KOPT-K1 (cell line): ENCODE data around the gene PLEK.

Source experiments
- H3K27ac ChIP-seq: fragments of 200-600 bp; sonication (generic); 2 replicates; pipeline ENCODE4 v1.5.1; 2016; ENCODE audit warnings: antibody characterized with exemption, mild to moderate bottlenecking, low read depth, low read length; ENCODE audit not compliant: poor library complexity, severe bottlenecking
- H3K36me3 ChIP-seq: fragments of 200-600 bp; sonication (generic); 2 replicates; pipeline ENCODE4 v1.5.1; 2017; ENCODE audit warnings: antibody characterized with exemption, mild to moderate bottlenecking, low read length, moderate library complexity; ENCODE audit not compliant: insufficient read depth
- H3K9me3 ChIP-seq: fragments of 200-600 bp; sonication (generic); 2 replicates; pipeline ENCODE4 v1.5.1; 2017; ENCODE audit warnings: antibody characterized with exemption, low read length, mild to moderate bottlenecking; ENCODE audit not compliant: insufficient read depth, poor library complexity, severe bottlenecking

Gene PLEK

DNA sequence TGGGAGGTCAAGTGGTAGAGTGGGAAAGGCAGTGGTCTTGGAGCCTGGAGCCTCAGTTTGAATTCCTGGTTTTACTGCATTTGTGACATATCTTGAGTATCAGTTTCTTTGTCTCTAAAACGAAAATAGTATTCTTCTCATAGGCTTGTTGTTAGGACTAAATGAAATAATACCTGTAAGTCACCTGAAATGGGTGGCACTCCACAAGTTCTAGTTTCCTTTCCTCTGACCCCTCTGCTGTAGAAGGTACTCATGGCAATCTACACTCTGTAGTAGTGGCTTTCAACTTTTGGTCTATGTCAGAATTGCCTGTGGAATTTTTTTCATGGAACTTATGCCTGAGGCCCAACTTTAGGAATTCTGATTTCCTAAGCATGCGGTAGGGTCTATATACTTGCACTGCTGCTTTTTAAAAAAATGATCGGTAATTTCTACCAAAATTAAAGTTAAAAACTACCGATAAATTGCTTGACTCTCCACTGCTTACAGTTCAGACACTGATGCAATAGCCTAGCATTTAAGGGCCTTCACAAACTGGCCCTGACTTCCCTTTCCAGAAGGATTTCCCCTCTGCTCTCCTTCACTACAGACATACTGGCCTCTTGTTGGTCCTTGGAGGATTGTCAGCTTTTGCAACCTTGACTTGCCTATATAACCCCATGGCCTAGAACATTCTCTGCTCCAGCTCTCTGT is 47.2 kb downstream of the PLEK start:
- Histone ChIP-seq H3K36me3 (no peaks in the 10 kb centered on the region), H3K27ac (no peak overlapping the region)

DNA sequence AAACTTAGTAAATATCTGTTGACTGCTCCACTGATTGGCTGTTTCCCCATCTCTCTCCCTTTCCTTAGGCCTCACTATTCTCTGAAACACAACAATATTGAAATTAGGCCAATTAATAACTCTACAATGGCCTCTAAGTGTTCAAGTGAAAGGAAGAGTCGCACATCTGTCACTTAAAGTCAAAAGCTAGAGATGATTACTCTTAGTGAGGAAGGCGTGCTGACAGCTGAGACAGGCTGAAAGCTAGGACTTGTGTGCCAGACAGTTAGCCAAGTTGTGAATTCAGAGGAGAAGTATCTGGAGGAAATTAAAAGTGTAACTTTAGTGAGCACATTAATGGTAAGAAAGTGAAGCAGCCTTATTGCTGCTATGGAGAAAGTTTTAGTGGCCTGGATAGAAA is 48.4 kb downstream of the PLEK start:
- no peaks in the 10 kb centered on the region for H3K36me3 ChIP-seq
- no peaks in the 10 kb centered on the region for H3K9me3 ChIP-seq
- no peak overlapping the region for H3K27ac ChIP-seq

More for the DNA sequence above, 47.2 kb downstream of the PLEK start:
- no peaks in the 10 kb centered on the region for H3K9me3 ChIP-seq

DNA sequence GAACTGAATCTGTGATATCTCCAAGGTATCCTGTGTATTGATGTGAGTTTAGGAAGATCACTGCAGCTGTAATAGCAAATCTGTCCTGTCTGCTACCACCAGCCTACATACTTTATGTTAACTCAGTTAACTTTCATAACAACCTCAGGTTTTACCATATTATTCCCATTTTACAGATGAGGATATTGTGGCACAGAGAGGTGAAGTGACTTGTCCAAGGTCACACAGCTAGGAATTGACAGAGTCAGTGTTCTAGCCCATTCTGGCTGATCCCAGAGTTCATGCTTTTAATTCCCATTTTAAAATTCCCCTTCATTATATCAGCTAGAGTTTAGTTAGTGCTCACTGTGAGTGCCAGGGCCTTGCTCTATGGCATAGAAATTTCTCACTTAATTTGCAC is 49.4 kb downstream of the PLEK start:
- no peaks in the 10 kb centered on the region for H3K9me3 ChIP-seq
- H3K27ac ChIP-seq, result no peak overlapping the region
- no peaks in the 10 kb centered on the region for H3K36me3 ChIP-seq

GRCh38 chr2:68414876-68415275 is 49.8 kb downstream of the PLEK start:
- Histone ChIP-seq H3K36me3 (no peaks in the 10 kb centered on the region), H3K27ac (no peak overlapping the region), H3K9me3 (no peaks in the 10 kb centered on the region)

DNA sequence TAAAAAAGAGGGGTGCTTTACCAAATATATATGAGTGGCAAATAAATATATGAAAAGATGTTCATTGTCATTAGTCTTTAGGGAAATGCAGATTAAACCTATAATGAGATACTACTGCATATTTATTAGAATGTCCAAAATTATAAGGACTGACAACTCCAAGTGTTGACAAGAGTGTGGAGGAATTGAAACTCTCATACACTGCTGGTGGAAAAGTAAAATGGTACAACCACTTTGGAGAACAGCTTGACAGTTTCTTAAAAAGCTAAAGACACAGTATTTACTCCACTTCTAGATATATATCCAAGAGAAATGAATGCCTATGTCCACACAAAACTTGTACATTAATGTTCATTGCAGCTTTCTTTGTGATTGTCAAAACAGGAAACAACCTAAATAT is 50.4 kb downstream of the PLEK start:
- no peak overlapping the region for H3K27ac ChIP-seq
- no peaks in the 10 kb centered on the region for H3K9me3 ChIP-seq
- no peaks in the 10 kb centered on the region for H3K36me3 ChIP-seq

- H3K36me3 ChIP-seq, result no peaks in the 10 kb centered on the region
- H3K9me3 ChIP-seq, result no peaks in the 10 kb centered on the region
- no peak overlapping the region for H3K27ac ChIP-seq
Observed at GRCh38 chr2:68416081-68416675, 51.1 kb downstream of the PLEK start.

GRCh38 chr2:68417926-68418325 is 52.8 kb downstream of the PLEK start:
- H3K36me3 ChIP-seq, result no peaks in the 10 kb centered on the region
- no peak overlapping the region for H3K27ac ChIP-seq

GRCh38 chr2:68418419-68418818 is 53.3 kb downstream of the PLEK start:
- H3K27ac ChIP-seq, result no peak overlapping the region
- no peaks in the 10 kb centered on the region for H3K9me3 ChIP-seq
- H3K36me3 ChIP-seq, result no peaks in the 10 kb centered on the region

More at GRCh38 chr2:68417926-68418325, 52.8 kb downstream of the PLEK start:
- no peaks in the 10 kb centered on the region for H3K9me3 ChIP-seq

DNA sequence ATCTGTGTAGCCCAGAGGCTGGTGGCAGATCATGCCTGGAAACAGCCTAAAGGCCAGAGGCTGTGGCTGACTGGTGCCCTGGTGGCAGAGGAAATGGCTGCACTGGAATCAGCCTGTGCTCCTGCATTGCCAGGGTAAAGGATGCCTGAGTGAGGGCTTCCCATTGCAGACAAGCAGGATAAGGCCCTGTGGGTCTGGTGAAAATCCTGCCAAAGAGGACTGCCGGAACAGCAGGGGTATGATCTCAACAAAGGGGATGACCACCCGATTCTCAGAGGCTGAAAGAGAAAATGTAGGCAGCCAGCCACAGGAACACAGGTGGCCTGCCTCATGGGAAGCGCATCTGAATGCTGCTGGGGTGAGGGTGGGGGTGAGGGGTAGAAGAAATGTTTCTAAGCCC is 53.8 kb downstream of the PLEK start:
- H3K36me3 ChIP-seq, result no peaks in the 10 kb centered on the region
- no peak overlapping the region for H3K27ac ChIP-seq
- no peaks in the 10 kb centered on the region for H3K9me3 ChIP-seq

GRCh38 chr2:68420254-68420910 is 55.3 kb downstream of the PLEK start:
- H3K27ac ChIP-seq, result no peak overlapping the region
- H3K36me3 ChIP-seq, result no peaks in the 10 kb centered on the region
- H3K9me3 ChIP-seq, result no peaks in the 10 kb centered on the region

DNA sequence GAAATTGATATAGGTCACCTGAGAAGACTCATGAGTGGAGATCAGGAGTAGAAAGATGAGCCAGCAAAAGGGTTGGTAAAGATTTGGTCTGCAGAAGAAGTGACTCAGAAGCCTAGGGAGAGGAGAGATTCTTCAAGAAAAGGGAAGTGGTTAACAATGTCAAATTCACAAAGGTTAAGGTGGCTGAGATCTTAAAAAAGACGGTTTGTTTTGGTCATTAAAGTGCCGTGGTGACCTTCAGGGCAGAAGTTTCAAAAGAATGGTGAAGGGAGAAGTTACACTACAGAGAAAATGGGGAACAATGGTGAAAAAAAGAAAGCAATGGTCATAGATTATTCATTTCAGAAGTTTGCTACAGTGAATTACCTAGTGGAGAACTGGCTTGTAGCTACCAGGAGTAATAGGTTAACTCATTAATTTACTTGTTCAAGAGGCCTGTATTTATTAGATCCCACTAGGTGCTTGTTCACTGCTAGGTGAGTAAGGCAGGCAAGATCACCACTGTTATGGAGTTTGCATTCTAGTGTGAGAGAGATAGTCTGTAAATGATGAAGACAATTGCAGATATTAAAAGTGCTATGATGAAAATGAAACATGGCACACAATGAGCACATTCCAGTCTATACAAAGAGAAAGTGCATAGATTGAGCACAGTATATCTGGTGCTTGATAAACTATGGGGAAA is 59.0 kb downstream of the PLEK start:
- Histone ChIP-seq H3K9me3 (no peaks in the 10 kb centered on the region), H3K36me3 (no peaks in the 10 kb centered on the region), H3K27ac (no peak overlapping the region)

DNA sequence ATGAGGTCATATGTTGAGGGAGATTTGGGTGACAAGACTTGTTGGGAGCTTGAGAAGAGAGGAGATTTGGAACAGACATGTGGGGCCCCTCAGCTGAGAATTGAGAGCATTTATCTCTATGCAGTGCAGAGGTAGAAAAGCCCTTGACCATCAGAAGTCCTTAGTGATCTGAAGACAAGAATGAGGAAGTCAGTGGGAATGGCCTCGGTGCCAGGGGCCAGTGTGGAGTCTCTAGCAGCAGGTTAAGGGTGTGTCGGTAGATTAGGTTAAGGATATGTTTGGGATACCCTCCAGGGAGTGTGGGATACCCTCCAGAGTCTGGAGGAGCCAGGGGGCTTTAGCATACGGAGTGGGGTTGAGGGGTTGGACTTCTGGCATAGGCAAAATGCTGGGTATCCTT is 60.4 kb downstream of the PLEK start:
- H3K9me3 ChIP-seq, result no peaks in the 10 kb centered on the region
- no peaks in the 10 kb centered on the region for H3K36me3 ChIP-seq
- no peak overlapping the region for H3K27ac ChIP-seq

DNA sequence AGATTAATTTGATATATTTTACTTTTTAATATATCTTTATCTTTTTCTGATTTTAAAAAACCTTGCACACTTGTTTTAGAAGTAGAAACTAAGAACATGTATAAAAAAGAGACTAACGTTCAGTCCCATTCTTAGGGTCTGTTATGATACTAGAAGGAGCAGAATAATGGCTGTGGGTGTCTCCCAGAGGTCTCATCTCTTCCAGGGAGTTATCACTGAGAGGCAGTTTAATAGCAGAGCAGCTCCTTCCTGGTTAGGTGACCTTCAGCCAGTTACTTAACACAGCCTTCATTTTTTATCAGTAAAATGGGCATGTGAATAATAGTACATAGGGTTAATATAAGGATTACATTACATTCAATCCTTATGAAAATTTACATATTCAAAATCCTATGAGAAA is 61.4 kb downstream of the PLEK start:
- H3K27ac ChIP-seq, result no peak overlapping the region

DNA sequence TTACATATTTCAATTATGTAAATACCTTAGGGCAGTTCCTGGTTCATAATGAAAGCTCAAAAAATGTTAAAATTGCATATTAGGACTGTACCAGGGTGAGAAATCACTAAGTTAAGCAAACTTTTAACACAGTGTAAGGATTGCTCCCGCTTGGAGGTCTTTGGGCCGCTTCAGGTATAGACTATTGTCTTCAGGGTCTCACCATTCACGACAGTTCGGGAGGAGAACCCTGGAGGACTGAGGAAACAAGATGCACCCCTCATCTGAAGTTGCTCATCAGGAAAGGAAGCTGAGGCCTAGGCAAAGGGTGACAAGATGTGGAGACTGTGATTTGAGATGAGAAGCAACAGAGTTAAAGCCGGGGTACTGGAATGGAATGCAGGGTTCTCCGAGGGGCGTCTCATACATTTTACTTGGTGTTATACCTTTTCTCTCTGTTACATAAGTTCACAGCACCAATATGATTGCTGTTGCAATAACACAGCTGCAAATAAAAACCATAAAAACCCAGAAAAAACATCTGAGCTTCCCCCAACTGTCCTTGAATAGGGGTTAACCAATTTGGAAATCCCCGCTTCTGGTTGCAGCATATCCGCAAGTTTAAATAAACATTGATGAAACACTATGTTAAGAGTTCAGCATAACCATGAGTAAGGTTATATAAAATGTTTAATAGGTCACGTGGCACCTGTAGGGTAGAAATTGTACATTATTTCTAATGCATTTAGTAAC is 61.9 kb downstream of the PLEK start:
- Histone ChIP-seq H3K36me3 (no peaks in the 10 kb centered on the region), H3K27ac (no peak overlapping the region), H3K9me3 (peaks cover 2% of the 10 kb centered on the region)

More for the DNA sequence above, 61.4 kb downstream of the PLEK start:
- Histone ChIP-seq H3K9me3 (no peaks in the 10 kb centered on the region), H3K36me3 (no peaks in the 10 kb centered on the region)

DNA sequence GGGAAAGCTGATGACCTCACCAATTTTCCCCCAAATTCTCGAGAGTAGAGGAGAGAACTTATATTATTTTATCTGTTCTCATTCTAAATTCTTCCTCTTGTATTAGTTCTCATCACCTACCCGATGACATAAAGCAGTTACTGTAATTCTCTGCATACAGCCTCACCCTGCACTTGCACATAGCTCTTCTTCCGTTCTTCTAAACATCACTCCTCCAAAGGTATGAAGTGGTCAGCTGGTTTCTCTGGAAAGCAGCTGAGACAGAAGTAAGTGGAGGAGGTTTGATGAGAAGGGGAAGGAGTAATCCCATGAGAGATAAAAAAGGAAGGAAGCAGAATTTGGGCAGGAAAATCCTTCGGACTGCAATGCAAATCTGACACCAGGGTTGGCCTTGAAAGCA is 63.0 kb downstream of the PLEK start:
- Histone ChIP-seq H3K27ac (no peak overlapping the region), H3K36me3 (no peaks in the 10 kb centered on the region), H3K9me3 (peaks cover 6% of the 10 kb centered on the region)
